NCI-H524 treated with DMSO at 0.1 percent for 48 hours (cell line): ENCODE results near the gene AGPAT2.
"Not testable (repeated sequence)": the region's sequence is repeated elsewhere in the genome, so short reads cannot be mapped to it uniquely, and the experiment has no call there.

ENCODE experiments used
- DNase-seq: peaks from one replicate; lab custom pipeline; 2025; lab: John Stamatoyannopoulos, UW

The AGPAT2 gene

DNA sequence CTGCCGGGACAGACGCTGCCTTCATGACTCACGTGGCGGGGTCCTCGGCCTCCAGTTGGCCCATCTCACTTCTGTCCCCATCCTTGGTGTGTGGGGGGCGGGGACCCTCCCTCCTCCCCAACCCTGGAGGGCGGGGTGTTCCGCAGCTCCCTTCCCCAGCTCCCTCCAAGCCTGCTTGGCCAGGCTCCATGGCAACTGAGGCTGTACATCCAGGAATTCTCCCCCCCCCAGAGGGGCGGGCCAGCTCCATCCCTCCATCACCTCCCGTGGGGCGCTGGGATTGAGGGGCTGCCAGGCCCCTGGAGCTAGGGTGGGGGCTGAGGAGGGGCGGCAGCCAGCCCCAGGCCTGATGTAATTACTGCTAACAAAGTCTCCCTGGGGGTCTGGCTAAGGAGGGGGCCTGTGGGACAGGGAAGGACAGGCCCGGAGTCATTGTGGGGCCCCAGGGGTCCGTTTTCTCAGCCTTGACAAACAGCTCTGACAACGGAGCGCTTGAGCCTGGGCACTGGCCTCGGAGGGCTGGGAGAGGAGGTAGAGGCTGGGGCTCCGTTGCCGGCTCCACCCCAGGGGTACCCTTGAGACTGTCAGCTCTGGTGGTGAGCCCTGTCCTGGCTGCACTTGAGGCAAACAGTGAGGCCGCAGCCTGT, 33.1 kb upstream of the AGPAT2 start:
- no peak for DNase-seq

GRCh38 chr9:136719195-136719880, 32.1 kb upstream of the AGPAT2 start:
- no peak for DNase-seq

- no peak for DNase-seq
These were observed 31.3 kb upstream of the AGPAT2 start for GRCh38 chr9:136718345-136719194.

DNA sequence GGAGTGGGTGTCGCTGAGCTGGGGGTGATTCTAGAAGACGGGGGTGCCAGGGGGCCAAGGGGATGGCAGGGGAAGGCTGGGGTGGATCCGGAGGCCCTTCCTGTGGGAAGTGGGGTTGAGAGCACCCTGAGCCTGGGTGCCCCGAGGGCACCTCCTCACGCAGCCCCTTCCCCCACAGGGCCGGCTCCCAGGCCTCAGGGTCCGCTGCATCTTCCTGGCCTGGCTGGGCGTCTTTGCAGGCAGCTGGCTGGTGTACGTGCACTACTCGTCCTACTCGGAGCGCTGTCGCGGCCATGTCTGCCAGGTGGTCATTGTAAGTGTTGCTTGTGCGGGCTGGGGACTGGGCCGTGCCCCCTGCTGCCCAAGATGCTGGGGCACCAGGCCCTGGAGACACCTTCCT, 30.1 kb upstream of the AGPAT2 start:
- no peak for DNase-seq

DNA sequence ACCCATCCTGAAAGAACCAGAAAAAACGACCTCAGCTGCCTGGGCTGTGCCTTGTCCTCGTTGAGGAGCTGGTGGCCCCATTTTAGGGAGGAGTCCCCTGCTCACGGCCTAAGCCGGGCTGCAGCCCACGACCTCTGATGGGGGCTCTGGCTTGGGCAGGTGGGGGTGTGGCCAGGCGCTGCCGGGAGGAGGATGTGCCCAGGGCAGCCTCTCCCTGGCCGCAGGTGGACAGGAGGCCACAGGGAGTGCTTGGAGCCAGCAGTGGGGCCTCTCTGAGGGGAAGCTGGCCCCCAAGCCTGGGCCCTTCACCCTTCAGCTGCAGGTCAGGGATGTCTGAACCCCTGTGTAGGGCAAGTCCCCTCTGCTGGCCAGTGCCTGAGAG, 27.6 kb upstream of the AGPAT2 start:
- no peak for DNase-seq

DNA sequence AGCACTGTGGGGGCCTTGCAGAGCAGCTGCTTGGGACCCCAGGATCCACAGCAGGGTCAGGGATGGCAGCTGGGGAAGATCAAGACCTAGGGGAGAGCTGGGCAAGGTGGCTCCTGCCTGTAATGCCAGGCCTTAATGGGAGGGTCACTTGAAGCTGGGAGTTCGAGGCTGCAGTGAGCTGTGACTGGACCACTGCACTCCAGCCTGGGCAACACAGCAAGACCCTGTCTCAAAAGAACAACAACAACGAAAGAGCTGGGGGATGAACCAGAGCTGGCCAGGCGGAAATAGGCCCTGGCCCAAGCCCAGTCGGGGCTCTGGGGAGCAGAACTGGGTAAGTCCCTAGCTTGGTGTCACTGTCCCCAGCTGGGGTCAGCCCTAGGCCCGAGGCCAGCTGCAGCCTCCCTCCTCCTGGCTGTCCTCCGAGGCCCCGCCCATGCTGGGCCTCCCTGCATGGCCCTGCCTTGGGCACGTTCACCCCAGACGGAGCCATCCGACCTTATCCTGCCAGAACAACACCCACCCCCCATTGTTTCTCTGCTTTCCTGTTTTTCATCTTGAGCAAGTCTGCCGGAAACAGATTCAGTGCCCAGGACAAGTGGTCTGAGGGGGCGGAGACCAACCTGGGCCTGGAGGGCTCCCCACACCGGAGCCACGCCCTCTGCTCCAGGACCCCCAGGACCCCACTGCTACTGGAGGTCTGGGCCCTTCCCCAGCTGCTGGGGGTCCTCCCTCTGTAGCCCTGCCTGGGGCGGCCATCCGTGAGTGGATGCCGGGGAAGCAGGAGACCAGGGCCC, 27.0 kb upstream of the AGPAT2 start:
- DNase-seq = no peak

DNA sequence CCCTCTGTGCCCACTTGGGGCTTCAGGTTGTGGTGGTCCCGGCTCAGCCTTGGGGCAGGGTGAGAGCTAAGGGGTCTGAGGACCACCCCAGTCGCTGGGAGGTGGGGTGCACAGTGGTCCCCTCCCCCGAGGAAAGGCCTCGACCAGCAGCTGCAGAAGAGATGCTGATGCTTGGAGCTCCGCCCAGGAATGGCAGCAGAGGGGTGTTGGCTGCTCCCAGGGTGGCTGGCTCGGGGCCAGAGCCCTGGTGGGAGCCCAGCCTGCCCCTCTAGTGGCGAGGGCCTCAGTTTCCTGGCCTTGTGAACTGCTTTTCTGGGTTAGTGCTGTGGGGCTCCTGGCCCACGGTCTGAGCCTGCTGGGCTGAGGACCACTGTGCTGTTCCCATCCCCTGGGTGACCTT, 26.3 kb upstream of the AGPAT2 start:
- DNase-seq = no peak

- no peak for DNase-seq
These were observed 25.7 kb upstream of the AGPAT2 start for GRCh38 chr9:136712690-136713544.

DNA sequence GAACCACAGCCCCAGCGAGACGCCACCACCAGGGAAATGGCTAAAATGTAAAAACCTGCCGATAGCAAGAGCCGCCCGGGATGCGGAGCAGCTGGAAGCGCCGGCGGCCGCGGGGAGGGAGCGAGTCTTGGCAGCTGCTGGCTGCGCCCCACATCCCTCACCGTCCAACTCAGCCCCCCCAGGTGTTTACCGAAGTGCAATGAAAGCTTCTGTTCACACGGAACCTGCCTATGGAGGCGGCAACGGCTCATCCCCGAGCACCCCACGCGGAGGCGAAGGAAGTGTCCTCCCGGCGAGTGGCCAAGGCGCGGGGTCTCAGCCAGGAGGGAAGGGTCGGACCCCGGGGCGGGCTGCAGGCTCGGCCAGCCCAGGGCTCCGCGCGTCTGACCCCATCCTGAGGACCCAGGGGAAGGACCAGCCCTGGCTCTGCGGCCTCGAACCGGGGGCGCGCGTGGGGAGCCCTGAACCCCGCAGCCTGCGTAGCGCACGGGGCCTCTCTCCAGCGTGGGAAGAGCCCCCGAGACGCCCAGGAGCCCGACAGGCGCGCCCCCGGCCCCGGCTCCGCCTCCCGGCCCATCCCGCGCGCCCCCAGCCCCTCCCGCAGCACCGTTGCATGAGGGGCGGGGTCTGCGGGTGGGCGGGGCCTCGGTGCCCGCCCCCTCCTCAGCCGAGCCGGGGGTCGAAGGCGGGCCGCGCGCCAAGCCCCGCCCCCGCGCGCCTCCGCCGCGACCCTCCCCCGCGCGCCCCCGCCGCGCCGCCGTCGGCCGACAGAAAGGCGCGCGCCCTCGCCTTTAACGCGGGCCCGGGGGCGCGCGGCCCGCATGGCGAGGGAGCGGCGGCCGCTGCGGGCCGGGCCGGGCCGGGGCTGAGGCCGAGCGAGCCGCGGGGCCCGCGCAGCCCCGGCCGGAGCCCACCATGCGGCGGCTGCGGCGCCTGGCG, 24.8 kb upstream of the AGPAT2 start, which contains the start of gene DIPK1B:
DIPK1B (plus strand) TSS at position 822 of the 939 bp plus-strand sequence; CDS start at position 916, 94 bp downstream.
- peak; percentile 18 for DNase-seq

- DNase-seq = not testable (repeated sequence)
These were observed 24.0 kb upstream of the AGPAT2 start for GRCh38 chr9:136711219-136711648.

GRCh38 chr9:136710543-136710942, 23.3 kb upstream of the AGPAT2 start:
- no peak for DNase-seq

DNA sequence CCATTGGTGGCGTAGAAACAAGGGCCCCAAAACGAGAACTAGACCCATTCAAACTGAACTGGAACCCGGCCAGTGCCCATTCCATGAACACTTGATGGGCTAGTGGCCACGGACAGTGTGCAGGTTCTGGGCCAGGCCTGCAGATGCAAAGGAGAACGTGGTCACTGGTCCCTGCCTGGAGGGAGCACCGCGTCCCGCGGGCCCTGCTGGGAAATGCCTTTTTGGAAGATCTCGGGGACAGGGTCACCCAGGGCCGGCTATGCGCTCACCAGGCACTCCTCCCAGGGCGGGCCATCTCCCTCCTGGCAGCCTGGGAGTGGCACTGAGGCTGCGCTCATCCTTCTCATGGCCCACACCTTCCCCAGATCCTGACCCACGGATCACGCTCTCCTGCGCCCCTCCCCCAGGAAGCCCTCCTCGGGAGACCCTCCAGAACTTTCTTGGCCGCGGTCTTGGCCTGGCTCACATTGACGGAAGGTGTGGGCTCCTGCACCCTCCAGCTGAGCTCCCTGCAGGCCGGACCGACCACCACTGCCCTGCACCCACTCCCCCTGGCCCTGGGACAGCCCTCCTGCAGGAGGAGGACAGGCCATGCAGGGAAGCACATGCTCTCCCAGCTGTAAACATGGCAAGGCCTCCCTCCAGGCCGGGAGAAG, 22.3 kb upstream of the AGPAT2 start:
- DNase-seq = no peak

GRCh38 chr9:136707849-136708517, 20.7 kb upstream of the AGPAT2 start:
- no peak for DNase-seq

- no peak for DNase-seq
These were observed 19.8 kb upstream of the AGPAT2 start for GRCh38 chr9:136707011-136707410.

- DNase-seq = no peak
These were observed 18.3 kb upstream of the AGPAT2 start for GRCh38 chr9:136705564-136705963.

- DNase-seq = not testable (repeated sequence)
These were observed 17.5 kb upstream of the AGPAT2 start for GRCh38 chr9:136704741-136705140.

DNA sequence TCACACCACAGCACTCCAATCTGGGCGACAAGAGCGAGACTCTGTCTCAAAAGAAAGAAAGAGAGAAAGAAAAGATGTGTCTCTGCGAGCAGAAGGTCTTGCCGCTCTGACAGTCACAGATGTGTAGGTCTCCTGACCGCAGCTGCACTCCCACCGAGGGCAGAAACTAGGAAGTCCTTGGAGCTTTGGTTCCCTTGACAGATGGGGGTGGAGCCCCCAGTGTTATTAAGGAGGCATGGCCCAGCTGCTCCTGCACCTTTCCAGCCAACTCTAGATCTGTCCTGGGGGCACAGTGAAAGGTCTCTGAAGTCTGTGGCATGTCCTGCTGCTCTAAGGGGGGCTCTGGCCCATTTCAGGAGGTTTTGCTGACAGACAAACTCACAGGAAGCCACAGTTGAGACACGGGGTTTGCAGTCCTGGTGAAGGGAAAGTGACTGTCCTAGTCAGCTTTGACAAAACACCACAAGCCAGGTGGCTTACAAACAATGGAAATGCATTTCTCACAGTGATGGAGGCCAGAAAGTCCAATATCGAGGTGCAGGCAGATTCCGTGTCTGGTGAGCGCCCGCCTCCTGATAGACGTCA, 16.1 kb upstream of the AGPAT2 start:
- peak; percentile 69 for DNase-seq

GRCh38 chr9:136701668-136702053, 14.4 kb upstream of the AGPAT2 start:
- no peak for DNase-seq
